CD14-positive monocyte (primary cell): ENCODE results near the gene MYO7A. TPM values are rescaled to one million over a fixed set of nuclear protein-coding genes. Genes with fewer than 3 reads are reported as not detected.

Source experiments
- DNase-seq, 3 donors: peaks; one replicate each; pipeline ENCODE4 v3.0.0-alpha.2; 2011 to 2022
- H2AFZ ChIP-seq: 2 replicates; pipeline ENCODE4 v1.6.0; 2012; ENCODE audit warnings: mild to moderate bottlenecking, low read depth, low read length, inconsistent platforms; ENCODE audit not compliant: insufficient read depth, poor library complexity, severe bottlenecking
- H3K27ac ChIP-seq, 2 donors: 1 replicate in 1 of 2; 2 replicates in 1 of 2; pipeline ENCODE4 v1.5.1; 2012 to 2013; ENCODE audit warnings: low read length in 2 of 2, control low read depth in 1 of 2, inconsistent platforms in 1 of 2, low read depth in 1 of 2, mild to moderate bottlenecking in 1 of 2
- H3K27me3 ChIP-seq, 2 donors: one replicate each; pipeline versions ENCODE4 v1.6.0 to v1.6.1; 2011 to 2013; ENCODE audit warnings: low read length in 2 of 2; ENCODE audit not compliant: control insufficient read depth in 2 of 2, insufficient read depth in 2 of 2
- H3K36me3 ChIP-seq, 2 donors: replicated peaks in 1 of 2; 1 replicate in 1 of 2; 2 replicates in 1 of 2; pipeline versions ENCODE4 v1.5.1 to v1.6.1; 2012 to 2013; ENCODE audit warnings: low read length in 2 of 2, control low read depth in 1 of 2, inconsistent platforms in 1 of 2, mild to moderate bottlenecking in 1 of 2; ENCODE audit not compliant: insufficient read depth in 2 of 2, control insufficient read depth in 1 of 2
- H3K4me1 ChIP-seq, 2 donors: 1 replicate in 1 of 2; 2 replicates in 1 of 2; pipeline versions ENCODE4 v1.5.1 to v1.6.1; 2012 to 2013; ENCODE audit warnings: low read length in 2 of 2, control low read depth in 1 of 2, inconsistent platforms in 1 of 2, mild to moderate bottlenecking in 1 of 2, moderate library complexity in 1 of 2; ENCODE audit not compliant: insufficient read depth in 2 of 2, control insufficient read depth in 1 of 2
- H3K4me2 ChIP-seq: replicated peaks from 2 replicates; pipeline ENCODE3; 2012; ENCODE audit warnings: low read length, moderate library complexity, mild to moderate bottlenecking; ENCODE audit not compliant: poor library complexity, severe bottlenecking; ENCODE audit errors: extremely low read depth
- H3K4me3 ChIP-seq, 3 experiments: fragments of 200-600 bp in 1 of 3; sonication (generic) in 1 of 3; replicated peaks in 1 of 3; 1 replicate in 2 of 3; 2 replicates in 1 of 3; pipeline ENCODE4 v1.5.1; 2011 to 2013; ENCODE audit warnings: low read length in 3 of 3, mild to moderate bottlenecking in 3 of 3, control low read depth in 2 of 3, low read depth in 2 of 3, inconsistent platforms in 1 of 3, moderate library complexity in 1 of 3
- H3K79me2 ChIP-seq: 2 replicates; pipeline ENCODE4 v1.6.0; 2012; ENCODE audit warnings: mild to moderate bottlenecking, control low read depth, inconsistent platforms, low read length, moderate library complexity; ENCODE audit not compliant: insufficient read depth
- H3K9ac ChIP-seq: 2 replicates; pipeline ENCODE4 v1.6.0; 2017; ENCODE audit warnings: low read length, mild to moderate bottlenecking; ENCODE audit not compliant: insufficient read depth, poor library complexity, severe bottlenecking
- H3K9me3 ChIP-seq, 2 donors: replicated peaks in 1 of 2; 1 replicate in 1 of 2; 2 replicates in 1 of 2; pipeline versions ENCODE4 v1.5.1 to v1.6.1; 2012 to 2013; ENCODE audit warnings: low read length in 2 of 2, control low read depth in 1 of 2; ENCODE audit not compliant: control insufficient read depth in 1 of 2, insufficient read depth in 1 of 2
- H4K20me1 ChIP-seq: 2 replicates; pipeline ENCODE4 v1.6.0; 2012; ENCODE audit warnings: mild to moderate bottlenecking, low read length, control low read depth, moderate library complexity; ENCODE audit not compliant: insufficient read depth
- H3K27ac Mint-ChIP-seq, 7 donors: one replicate each; pipeline ENCODE4 v1.8.0; 2020; ENCODE audit warnings: mild to moderate bottlenecking in 7 of 7, mixed read lengths in 7 of 7, moderate library complexity in 6 of 7, inconsistent platforms in 2 of 7
- H3K27me3 Mint-ChIP-seq, 3 donors: one replicate each; pipeline ENCODE4 v1.8.0; 2021 to 2022; ENCODE audit warnings: low read depth in 3 of 3, mild to moderate bottlenecking in 3 of 3, mixed read lengths in 3 of 3, moderate library complexity in 3 of 3, inconsistent platforms in 1 of 3
- H3K36me3 Mint-ChIP-seq, 2 donors: one replicate each; pipeline ENCODE4 v1.8.0; 2020; ENCODE audit warnings: mixed read lengths in 2 of 2, inconsistent platforms in 1 of 2, mild to moderate bottlenecking in 1 of 2
- H3K4me1 Mint-ChIP-seq: one replicate; pipeline ENCODE4 v1.8.0; 2020; ENCODE audit warnings: mild to moderate bottlenecking, mixed read lengths
- H3K4me3 Mint-ChIP-seq, 2 donors: one replicate each; pipeline ENCODE4 v1.8.0; 2020; ENCODE audit warnings: mild to moderate bottlenecking in 2 of 2, mixed read lengths in 2 of 2, moderate library complexity in 1 of 2
- H3K9me3 Mint-ChIP-seq, 7 donors: one replicate each; pipeline ENCODE4 v1.8.0; 2020 to 2022; ENCODE audit warnings: mixed read lengths in 7 of 7, mild to moderate bottlenecking in 6 of 7, moderate library complexity in 6 of 7, inconsistent platforms in 2 of 7
- WGBS: methylation state at CpG from one replicate; pipeline ENCODE4 v1.1.5; 2013; ENCODE audit warnings: missing lambda C conversion rate; ENCODE audit not compliant: insufficient coverage; 5-methylcytosine and 5-hydroxymethylcytosine counted together
- intact Hi-C, 2 donors: fragments of 100-400 bp; cut with micrococcal nuclease; formaldehyde crosslinking; loops; one replicate each; pipeline versions ENCODE4 v1.15.0 to v1.15.1; 2023
- polyA plus RNA-seq, 3 donors: library from polyadenylated mRNA; depleted of rRNA in 1 of 3; unstranded in 2 of 3; stranded (reverse) in 1 of 3; fragments of 300-500 nt in 2 of 3; fragments of >200 nt in 1 of 3; fragmentation: Illumina TruSeq in 2 of 3; gene quantifications; 1 replicate in 2 of 3; 2 replicates in 1 of 3; pipeline ENCODE4 v1.2.3, GENCODE V29; 2012 to 2021
- TF ChIP-seq, protein P1 (sequence below): fragments of 200-600 bp; IDR thresholded peaks from one replicate; pipeline ENCODE4 v1.8.0; 2022; ENCODE audit warnings: antibody characterized with exemption, mild to moderate bottlenecking

MYO7A gene
- polyA plus RNA-seq, 3 donors = 3.5 to 7.8 (median 3.6) TPM

DNA sequence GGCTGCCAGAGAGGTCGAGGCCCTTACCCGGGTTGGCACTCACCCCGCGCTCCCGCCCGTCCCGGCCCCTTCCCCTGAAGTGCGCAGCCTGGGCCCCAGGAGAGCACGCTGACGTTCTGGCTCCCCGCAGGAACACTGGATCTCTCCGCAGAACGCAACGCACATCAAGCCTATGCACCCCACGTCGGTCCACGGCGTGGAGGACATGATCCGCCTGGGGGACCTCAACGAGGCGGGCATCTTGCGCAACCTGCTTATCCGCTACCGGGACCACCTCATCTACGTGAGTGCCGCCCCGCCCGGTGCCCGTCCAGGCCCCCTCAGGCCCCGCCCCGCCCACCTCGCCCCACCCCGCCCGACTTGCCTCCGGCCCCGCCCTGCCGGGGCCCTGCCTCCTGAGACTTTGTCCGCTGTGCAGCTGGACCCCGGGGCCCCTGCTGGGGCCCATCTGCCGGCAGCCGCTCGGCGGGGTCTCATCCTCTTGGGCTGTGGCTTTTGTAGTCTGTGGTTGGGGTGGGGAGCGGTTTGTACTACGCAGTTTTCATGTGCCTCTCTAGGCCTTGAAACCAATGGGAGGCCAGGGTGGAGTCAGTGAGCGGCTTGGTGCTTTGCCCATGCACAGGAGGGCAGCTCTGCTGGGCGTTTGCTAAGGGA is 19.7 kb downstream of the MYO7A start:
- Mint-ChIP-seq H3K36me3 (peaks cover 0 to 1% of the 10 kb centered on the region in 2 donors), H3K4me3 (peak overlapping the region; percentile 71 to 89), H3K27ac (peak overlapping the region in 2 of 7 donors; percentile 26 to 55), H3K27me3 (peaks cover 15 to 48% (median 32%) of the 10 kb centered on the region in 3 donors), H3K4me1 (peaks cover 19% of the 10 kb centered on the region), H3K9me3 (no peaks in the 10 kb centered on the region)
- no peaks in the 10 kb centered on the region for H4K20me1 ChIP-seq
- H3K4me1 ChIP-seq = peaks cover 5 to 7% of the 10 kb centered on the region in 2 donors
- WGBS = 15% methylated on average over 39 of the region's 47 CpGs
- intact Hi-C loops = no loop called here
- no peaks in the 10 kb centered on the region for H3K36me3 ChIP-seq
- no peak overlapping the region for H3K27ac ChIP-seq
- peak overlapping the region; percentile 66 for H3K4me2 ChIP-seq
- no peaks in the 10 kb centered on the region for H3K79me2 ChIP-seq
- no peak for DNase-seq
- TF ChIP-seq, protein P1, sequence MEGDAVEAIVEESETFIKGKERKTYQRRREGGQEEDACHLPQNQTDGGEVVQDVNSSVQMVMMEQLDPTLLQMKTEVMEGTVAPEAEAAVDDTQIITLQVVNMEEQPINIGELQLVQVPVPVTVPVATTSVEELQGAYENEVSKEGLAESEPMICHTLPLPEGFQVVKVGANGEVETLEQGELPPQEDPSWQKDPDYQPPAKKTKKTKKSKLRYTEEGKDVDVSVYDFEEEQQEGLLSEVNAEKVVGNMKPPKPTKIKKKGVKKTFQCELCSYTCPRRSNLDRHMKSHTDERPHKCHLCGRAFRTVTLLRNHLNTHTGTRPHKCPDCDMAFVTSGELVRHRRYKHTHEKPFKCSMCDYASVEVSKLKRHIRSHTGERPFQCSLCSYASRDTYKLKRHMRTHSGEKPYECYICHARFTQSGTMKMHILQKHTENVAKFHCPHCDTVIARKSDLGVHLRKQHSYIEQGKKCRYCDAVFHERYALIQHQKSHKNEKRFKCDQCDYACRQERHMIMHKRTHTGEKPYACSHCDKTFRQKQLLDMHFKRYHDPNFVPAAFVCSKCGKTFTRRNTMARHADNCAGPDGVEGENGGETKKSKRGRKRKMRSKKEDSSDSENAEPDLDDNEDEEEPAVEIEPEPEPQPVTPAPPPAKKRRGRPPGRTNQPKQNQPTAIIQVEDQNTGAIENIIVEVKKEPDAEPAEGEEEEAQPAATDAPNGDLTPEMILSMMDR = no peak
- peak overlapping the region; percentile 85 for H2AFZ ChIP-seq
- H3K9me3 ChIP-seq = no peaks in the 10 kb centered on the region
- H3K4me3 ChIP-seq = peak overlapping the region in 2 of 3 experiments; percentile 23 to 63
- peaks cover 0 to 15% of the 10 kb centered on the region in 2 donors for H3K27me3 ChIP-seq
- H3K9ac ChIP-seq = peak overlapping the region; percentile 33

- TF ChIP-seq, protein P1 = no peak
- H3K4me3 ChIP-seq = no peak overlapping the region
- 98% methylated on average over 4 of the region's 8 CpGs for WGBS
- no peak for DNase-seq
- intact Hi-C loops = no loop called here
- no peak overlapping the region for H2AFZ ChIP-seq
- H3K27me3 ChIP-seq = peaks cover 0 to 15% of the 10 kb centered on the region in 2 donors
- no peaks in the 10 kb centered on the region for H4K20me1 ChIP-seq
- H3K4me1 Mint-ChIP-seq = peaks cover 23% of the 10 kb centered on the region
- H3K4me1 ChIP-seq = peaks cover 5 to 7% of the 10 kb centered on the region in 2 donors
- no peaks in the 10 kb centered on the region for H3K36me3 ChIP-seq
- no peak overlapping the region for H3K9ac ChIP-seq
- H3K9me3 Mint-ChIP-seq = no peaks in the 10 kb centered on the region
- no peaks in the 10 kb centered on the region for H3K79me2 ChIP-seq
- H3K27ac Mint-ChIP-seq = no peak overlapping the region
- H3K4me2 ChIP-seq = no peak overlapping the region
- peaks cover 15 to 53% (median 26%) of the 10 kb centered on the region in 3 donors for H3K27me3 Mint-ChIP-seq
- H3K9me3 ChIP-seq = no peaks in the 10 kb centered on the region
- H3K36me3 Mint-ChIP-seq = peaks cover 0 to 1% of the 10 kb centered on the region in 2 donors
- no peak overlapping the region for H3K27ac ChIP-seq
- no peak overlapping the region for H3K4me3 Mint-ChIP-seq
Measured at GRCh38 chr11:77148963-77149715, 21.1 kb downstream of the MYO7A start.
